ENCODE results near the gene PRXL2C. TPM values are rescaled to one million over a fixed set of nuclear protein-coding genes. Genes with fewer than 3 reads are reported as not detected.

Gene PRXL2C
- total RNA-seq, 1 donor from 2014 or later, result 9.5 TPM

DNA sequence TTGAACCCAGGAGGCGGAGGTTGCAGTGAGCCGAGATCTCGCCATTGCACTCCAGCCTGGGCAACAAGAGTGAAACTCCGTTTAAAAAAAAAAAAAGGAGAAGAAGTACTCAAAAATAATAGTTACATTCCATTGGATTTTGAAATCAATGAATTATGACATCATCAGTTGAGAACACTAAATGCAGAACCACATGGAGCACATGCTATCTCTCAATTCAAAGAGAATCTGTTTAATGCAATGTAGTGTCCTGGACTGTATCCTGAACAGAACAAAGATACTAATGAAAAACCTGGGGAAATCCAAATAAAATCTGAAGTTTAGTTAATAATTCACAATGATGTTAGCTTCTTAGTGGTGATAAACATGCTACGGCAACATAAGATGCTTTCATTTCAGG lies 55.8 kb downstream of the PRXL2C start:
- TF ChIP-seq, protein P1, sequence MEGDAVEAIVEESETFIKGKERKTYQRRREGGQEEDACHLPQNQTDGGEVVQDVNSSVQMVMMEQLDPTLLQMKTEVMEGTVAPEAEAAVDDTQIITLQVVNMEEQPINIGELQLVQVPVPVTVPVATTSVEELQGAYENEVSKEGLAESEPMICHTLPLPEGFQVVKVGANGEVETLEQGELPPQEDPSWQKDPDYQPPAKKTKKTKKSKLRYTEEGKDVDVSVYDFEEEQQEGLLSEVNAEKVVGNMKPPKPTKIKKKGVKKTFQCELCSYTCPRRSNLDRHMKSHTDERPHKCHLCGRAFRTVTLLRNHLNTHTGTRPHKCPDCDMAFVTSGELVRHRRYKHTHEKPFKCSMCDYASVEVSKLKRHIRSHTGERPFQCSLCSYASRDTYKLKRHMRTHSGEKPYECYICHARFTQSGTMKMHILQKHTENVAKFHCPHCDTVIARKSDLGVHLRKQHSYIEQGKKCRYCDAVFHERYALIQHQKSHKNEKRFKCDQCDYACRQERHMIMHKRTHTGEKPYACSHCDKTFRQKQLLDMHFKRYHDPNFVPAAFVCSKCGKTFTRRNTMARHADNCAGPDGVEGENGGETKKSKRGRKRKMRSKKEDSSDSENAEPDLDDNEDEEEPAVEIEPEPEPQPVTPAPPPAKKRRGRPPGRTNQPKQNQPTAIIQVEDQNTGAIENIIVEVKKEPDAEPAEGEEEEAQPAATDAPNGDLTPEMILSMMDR (IDR thresholded peaks at IDR 0.05; ENCODE audit: insufficient read depth, low read length, severe bottlenecking), result no peak
- Histone ChIP-seq H3K27me3 (ENCODE audit: control insufficient read depth, insufficient read depth, low read length) (no peaks in the 10 kb centered on the region), H3K36me3 (ENCODE audit: control insufficient read depth, insufficient read depth, low read length) (no peaks in the 10 kb centered on the region), H3K4me3 (ENCODE audit: low read depth, low read length) (no peak overlapping the region)
- no peak for FAIRE-seq
- DNase-seq (ENCODE audit: low read depth), result no peak

DNA sequence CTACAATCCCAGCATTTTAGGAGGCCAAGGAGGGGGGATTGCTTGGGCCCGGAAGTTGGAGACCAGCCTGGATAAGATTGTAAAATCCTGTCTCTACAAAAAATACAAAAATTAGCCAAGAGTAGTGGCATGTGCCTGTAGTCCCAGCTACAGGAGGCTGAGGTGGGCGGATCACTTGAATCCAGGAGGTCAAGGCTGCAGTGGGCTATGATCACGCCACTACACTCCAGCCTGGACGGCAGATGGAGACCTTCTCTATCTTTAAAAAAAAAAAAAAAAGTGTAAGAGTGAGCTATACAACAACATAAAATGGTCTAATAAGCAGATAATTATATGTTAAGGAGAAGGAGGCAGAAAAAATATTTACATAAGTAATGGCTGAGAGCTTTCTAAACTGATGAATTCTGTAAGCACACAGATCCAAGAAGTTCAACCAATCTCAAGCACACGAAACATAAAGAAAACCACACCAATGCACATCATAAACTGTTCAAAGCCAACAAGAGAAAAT lies 58.5 kb downstream of the PRXL2C start:
- TF ChIP-seq, protein P1 (IDR thresholded peaks at IDR 0.05; ENCODE audit: insufficient read depth, low read length, severe bottlenecking), result no peak
- no peak for FAIRE-seq
- no peak overlapping the region for H3K4me3 ChIP-seq (ENCODE audit: low read depth, low read length)
- H3K36me3 ChIP-seq (ENCODE audit: control insufficient read depth, insufficient read depth, low read length), result no peaks in the 10 kb centered on the region
- no peaks in the 10 kb centered on the region for H3K27me3 ChIP-seq (ENCODE audit: control insufficient read depth, insufficient read depth, low read length)
- DNase-seq (ENCODE audit: low read depth), result no peak

Other genes starting within 250 kb of the PRXL2C start
- 0.13 and 0.26 TPM in 2 replicates for gene ZNF367, start 236.9 kb downstream of the PRXL2C start, total RNA-seq
- gene HABP4, start 205.1 kb downstream of the PRXL2C start, total RNA-seq, result 6.6 and 7.0 TPM in 2 replicates
- 8.4 and 11.6 TPM in 2 replicates for gene CDC14B, start 35.5 kb downstream of the PRXL2C start, total RNA-seq
- gene ZNF510, start 122.8 kb upstream of the PRXL2C start, total RNA-seq, result 5.5 and 6.9 TPM in 2 replicates
- 2.1 and 3.5 TPM in 2 replicates for gene ZNF782, start 199.2 kb upstream of the PRXL2C start, total RNA-seq

Measured in bronchial epithelial cell (primary cell).